Activated CD8-positive, alpha-beta memory T cell treated with anti-CD3 and anti-CD28 coated beads for 36 hours (primary cell): ENCODE results near the gene DPEP1. TPM values are rescaled to one million over a fixed set of nuclear protein-coding genes. Genes with fewer than 3 reads are reported as not detected.
"Not testable (repeated sequence)": the region's sequence is repeated elsewhere in the genome, so short reads cannot be mapped to it uniquely, and the experiment has no call there.

Experiments
- CTCF ChIA-PET: fragments of 350-600 bp; sonication (Branson Sonifier 250); formaldehyde crosslinking; loops from one replicate; lab custom pipeline; 2021; ENCODE audit warnings: antibody characterized with exemption; lab: Charles Lee
- POLR2A ChIA-PET: fragments of 350-600 bp; sonication (Branson Sonifier 250); formaldehyde crosslinking; loops from one replicate; lab custom pipeline; 2021; ENCODE audit warnings: antibody characterized with exemption; lab: Charles Lee
- total RNA-seq, 2 experiments: library from RNA; stranded (reverse); gene quantifications; one replicate each; pipeline ENCODE4 v1.2.3, GENCODE V29; 2021

DPEP1 gene
- total RNA-seq, 2 experiments from 2014 or later: not detected

GRCh38 chr16:89629827-89630610 lies 16.6 kb downstream of the DPEP1 start:
- CTCF ChIA-PET: interaction anchor here (1.2 kb wide), 1 partner anchor 19 kb away, joined by 4 read pairs; no protein-coding TSS in a partner anchor

DNA sequence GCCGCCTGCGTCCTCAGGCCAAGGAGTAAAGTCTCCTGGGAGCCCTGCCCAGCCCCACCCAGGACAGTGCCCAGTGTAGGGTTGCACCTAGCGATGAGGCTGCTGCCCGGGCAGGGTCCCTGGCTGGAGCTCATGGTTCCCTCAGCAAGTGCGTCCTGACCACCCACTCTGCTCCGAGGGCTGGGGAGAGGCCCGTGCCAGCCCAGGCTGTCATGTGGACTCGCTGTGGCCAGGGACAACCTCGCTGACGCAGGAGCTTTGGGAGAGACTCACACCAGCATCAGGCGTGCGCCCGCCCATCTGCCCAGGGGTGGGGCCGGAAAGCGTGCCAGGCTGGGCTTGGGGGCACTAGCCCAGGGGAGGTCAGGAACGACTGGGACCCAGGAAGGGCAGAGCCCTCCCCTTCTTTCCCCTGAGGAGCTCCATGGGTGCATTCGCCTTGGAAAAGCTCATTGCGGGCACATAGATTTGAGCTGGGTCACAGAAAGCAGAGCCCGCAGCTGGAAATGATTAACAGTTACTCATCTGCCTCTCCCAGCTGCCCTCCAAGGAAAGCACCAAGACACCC lies 19.7 kb downstream of the DPEP1 start:
- ChIA-PET POLR2A (interaction anchor here (0.6 kb wide), 1 partner anchor 171 kb away, joined by 3 read pairs; no protein-coding TSS in a partner anchor), CTCF (interaction anchor here (0.6 to 1.7 kb wide), 2 partner anchors 58 to 67 kb away, joined by 3 to 5 read pairs; no protein-coding TSS in a partner anchor)

More at GRCh38 chr16:89629827-89630610, 16.6 kb downstream of the DPEP1 start:
- POLR2A ChIA-PET: no interaction called here

GRCh38 chr16:89634463-89635385 lies 21.3 kb downstream of the DPEP1 start:
- CTCF ChIA-PET: interaction anchor here (1.7 kb wide), 1 partner anchor 69 kb away, joined by 3 read pairs; no protein-coding TSS in a partner anchor
- POLR2A ChIA-PET: not testable (repeated sequence)

DNA sequence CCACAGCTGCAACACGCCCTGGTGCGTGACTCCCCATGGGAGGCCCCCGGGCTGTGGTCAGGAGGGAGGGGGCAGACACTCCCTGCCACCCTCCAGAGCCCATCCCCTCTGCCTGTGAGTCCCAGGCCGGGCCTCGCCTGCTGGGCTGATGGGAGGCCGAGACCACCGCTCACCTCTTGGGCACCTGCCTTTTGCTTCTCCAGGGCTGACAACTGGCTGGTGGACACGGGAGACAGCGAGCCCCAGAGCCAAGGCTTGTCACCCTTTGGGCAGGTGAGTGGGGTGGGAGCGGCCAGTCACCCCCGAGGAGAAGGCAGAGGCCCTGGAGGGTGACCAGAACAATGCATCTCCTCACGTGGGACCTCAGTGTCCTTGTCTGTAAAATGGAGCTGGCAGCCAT lies 23.2 kb downstream of the DPEP1 start:
- POLR2A ChIA-PET: no interaction called here
- CTCF ChIA-PET: interaction anchor here (1.5 kb wide), 1 partner anchor 61 kb away, joined by 4 read pairs; the partner anchor contains the start of gene CPNE7

- POLR2A ChIA-PET: no interaction called here
- CTCF ChIA-PET: interaction anchor here (1.5 kb wide), 1 partner anchor 61 kb away, joined by 4 read pairs; the partner anchor contains the start of gene CPNE7
Measured at GRCh38 chr16:89637379-89637778, 23.9 kb downstream of the DPEP1 start.

- ChIA-PET CTCF (no interaction called here), POLR2A (no interaction called here)
Measured at GRCh38 chr16:89638455-89638854, 25.0 kb downstream of the DPEP1 start.

- ChIA-PET POLR2A (no interaction called here), CTCF (no interaction called here)
Measured at GRCh38 chr16:89639385-89639784, 25.9 kb downstream of the DPEP1 start.

DNA sequence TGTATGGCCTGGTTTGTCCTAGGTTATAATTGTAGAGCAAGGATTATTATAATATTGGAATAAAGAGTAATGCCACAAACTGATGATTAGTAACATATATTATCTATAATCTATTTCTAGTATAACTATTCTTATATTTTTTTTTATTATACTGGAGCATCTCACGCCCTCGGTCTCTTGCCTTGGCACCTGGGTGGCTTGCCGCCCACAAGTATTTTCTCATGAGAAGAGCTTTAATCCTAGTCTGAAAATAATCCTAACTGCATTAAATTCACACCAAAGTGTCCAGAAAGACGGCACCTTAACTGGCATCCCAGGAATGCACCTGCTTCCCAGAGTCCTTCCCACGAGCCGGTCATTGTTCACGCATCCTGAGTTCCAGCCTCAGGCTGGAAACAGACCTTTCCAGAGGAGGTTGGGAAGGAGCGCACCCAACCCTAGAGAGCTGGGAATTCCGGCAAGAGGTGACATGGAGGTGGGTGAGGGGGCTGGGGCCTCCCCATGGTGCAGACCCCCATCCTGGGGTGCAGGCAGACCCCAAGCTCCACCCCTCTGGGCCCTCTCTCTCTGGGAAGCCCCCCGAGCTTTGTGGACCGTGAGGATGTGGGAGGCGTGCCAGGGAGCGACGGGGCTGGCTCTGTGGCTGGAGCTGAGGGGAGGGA lies 28.1 kb downstream of the DPEP1 start:
- ChIA-PET CTCF (interaction anchor here (0.5 to 1.7 kb wide), 8 partner anchors 8 to 268 kb away, joined by 3 to 6 read pairs (median 3); partner anchors contain the start of genes CHMP1A, CPNE7 and SPATA33), POLR2A (no interaction called here)

GRCh38 chr16:89642574-89642973 lies 29.1 kb downstream of the DPEP1 start:
- CTCF ChIA-PET: interaction anchor here (0.5 to 1.7 kb wide), 5 partner anchors 15 to 267 kb away, joined by 3 to 6 read pairs (median 3); partner anchors contain the start of genes CHMP1A, CPNE7 and SPATA33
- POLR2A ChIA-PET: no interaction called here

GRCh38 chr16:89643769-89644300 lies 30.4 kb downstream of the DPEP1 start:
- ChIA-PET CTCF (interaction anchor here (0.6 kb wide), 1 partner anchor 38 kb away, joined by 3 read pairs; no protein-coding TSS in a partner anchor), POLR2A (no interaction called here)

- POLR2A ChIA-PET: no interaction called here
- CTCF ChIA-PET: no interaction called here
Measured at GRCh38 chr16:89645122-89645521, 31.7 kb downstream of the DPEP1 start.

- ChIA-PET POLR2A (no interaction called here), CTCF (no interaction called here)
Measured at GRCh38 chr16:89646270-89646669, 32.8 kb downstream of the DPEP1 start.

- CTCF ChIA-PET: no interaction called here
- POLR2A ChIA-PET: no interaction called here
Measured at GRCh38 chr16:89646906-89647305, 33.5 kb downstream of the DPEP1 start.

DNA sequence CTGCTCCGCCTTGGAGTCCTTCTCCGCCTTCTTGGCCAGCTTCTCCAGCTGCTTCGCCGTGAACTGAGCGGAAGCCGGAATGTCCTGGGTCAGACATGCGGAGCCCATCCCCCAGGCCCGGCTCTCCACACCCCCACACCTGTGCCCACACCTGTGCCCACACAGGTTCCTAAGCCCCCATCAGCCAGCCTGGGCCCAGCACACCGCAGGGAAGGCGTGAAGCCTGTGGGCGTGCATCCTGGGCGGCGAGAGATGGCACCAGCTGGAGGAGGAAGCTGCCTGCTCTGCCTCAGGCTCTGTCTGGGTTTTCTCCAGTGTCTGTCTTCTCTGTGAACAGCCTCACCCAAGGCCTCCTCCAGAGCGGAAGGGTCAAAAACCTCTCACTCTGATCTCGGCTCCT lies 38.1 kb downstream of the DPEP1 start:
- CTCF ChIA-PET: interaction anchor here (0.8 kb wide), 1 partner anchor 15 kb away, joined by 3 read pairs; no protein-coding TSS in a partner anchor
- POLR2A ChIA-PET: no interaction called here

DNA sequence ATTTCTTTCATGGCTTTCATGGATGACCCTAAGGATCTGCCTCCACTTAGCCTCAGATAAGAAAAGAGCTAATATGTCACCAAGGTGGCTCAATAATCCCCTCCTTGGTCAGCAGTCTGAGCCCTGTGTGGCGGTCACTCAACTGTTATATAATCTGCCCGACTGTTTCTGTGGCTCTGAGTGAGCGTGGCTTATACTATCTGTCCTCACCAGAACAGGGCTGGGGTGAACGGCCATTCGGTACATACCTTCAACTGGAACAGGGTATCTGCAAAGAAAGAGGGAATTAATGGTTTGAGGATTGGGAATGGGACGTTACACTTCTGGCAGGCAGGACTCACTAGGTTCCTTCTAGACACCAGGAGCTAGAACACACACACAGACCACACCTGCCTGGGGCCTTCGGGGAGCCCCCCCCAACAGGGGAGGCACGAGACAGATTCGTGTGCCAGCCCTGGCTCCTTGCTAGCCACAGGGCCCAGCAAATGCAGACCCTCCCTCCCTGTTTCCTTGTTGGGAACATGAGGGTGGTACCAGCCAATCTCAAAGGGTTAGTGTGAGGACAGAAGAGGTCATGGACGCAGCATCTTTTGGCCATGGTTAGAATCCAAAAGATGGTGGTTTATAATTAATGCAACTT lies 40.3 kb downstream of the DPEP1 start:
- CTCF ChIA-PET: interaction anchor here (0.7 kb wide), 1 partner anchor 88 kb away, joined by 3 read pairs; no protein-coding TSS in a partner anchor
- POLR2A ChIA-PET: no interaction called here

DNA sequence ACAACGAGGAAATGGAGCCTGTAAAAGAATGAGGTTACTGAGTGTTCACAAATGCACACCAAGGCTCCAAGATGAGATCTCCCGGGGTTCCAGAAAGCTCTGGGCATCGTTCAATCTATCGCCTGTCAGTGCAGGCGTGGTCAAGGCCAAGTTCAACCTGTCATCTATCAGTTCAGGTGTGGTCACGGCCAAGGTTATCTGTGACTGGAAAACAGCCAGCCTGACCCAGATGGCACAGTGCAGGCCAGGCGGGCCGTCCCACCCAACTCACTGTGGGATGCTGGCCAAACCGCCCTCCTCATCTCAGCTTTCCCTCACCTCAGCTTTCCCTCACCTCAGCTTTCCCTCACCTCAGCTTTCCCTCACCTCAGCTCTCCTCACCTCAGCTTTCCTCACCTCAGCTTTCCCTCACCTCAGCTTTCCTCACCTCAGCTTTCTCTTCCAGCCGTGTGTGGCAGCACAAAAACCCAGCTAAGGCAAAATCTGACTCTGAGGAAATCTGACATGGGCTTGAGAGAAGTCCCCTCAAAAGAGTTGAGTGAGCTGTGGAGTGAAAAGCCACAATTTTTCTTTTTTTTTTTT lies 41.7 kb downstream of the DPEP1 start:
- POLR2A ChIA-PET: interaction anchor here (0.6 kb wide), 1 partner anchor 170 kb away, joined by 5 read pairs; no protein-coding TSS in a partner anchor

DNA sequence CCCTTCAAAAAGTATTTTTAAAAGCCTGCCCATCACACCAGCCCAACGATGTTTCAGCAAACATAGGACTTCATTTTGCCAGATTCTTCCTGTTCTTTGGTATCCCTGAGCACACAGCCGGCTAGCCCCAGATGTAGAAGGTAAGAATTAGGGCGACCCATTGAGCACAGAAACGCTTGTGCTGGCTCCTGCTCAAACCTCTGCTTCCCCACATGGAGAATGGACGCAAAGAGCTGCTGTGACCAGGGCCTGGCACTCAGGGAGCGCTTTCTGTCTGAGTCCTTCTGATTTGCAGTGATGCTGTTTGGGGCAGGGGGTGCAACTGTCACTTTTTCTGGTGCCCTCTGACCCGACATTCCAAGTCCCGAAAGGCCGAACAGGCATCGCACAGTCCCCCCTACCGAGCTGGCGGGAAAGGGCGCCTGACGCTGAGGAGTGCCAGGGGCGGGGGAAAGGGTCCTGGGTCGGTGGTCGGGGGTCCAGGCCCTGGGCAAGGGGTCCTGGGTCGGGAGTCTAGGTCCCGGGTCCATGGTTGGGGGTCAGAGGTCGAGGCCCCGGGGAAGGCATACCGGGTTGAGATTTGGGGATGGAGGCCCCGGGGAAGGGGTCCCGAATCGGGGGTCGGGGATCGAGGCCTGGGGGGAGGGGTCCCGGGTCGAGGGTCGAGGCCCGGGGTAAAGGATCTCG lies 43.1 kb downstream of the DPEP1 start:
- POLR2A ChIA-PET: no interaction called here
- CTCF ChIA-PET: no interaction called here

More for the DNA sequence above, 41.7 kb downstream of the DPEP1 start:
- CTCF ChIA-PET: no interaction called here
